Measurements from ENCODE around the gene ZBBX.

Gene ZBBX

DNA sequence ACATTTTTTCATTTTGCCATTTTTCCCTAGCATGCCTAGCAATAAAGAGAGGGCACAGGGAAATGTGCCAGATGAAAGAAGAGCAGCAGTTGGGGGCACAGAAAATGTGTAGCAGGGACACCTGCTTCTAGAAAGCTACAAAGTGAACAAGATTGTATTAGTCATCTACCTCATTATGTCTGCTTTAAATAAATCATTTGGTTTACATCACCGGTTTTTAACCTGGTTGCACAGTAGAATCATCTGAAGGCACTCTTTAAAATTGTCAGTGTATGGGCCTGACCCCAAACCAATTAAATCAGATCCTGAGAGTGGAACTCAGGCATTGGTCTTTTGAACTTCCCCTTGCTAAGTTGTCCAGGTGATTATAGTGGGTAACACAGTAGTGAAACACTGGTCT, 73.8 kb downstream of the ZBBX start:
- no peak for DNase-seq

DNA sequence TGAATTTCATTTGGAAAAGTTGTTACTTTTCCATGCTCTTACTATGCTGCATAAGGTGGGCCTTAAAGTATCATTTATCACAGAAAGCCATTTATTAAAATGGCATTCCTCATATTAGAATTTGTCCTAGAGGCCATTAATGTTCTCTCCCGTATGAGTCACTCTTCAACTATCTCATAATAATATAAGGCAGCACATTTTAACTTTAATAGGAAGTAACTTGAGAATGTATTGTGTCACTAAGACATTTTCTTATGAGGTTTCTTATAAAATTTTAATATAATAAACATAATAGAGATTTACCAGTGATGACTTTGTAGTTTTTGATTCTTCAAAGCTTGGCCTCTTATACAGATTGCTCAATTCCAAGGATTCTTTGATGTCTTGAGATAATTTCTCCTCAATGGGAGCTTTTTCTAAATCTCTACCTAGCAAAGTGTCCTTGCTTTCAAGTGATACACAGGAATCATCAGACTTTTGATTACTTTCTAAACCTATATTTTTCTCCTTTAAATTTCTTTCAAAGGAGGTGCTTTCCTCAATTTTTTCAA, 74.7 kb downstream of the ZBBX start:
- no peak for DNase-seq

DNA sequence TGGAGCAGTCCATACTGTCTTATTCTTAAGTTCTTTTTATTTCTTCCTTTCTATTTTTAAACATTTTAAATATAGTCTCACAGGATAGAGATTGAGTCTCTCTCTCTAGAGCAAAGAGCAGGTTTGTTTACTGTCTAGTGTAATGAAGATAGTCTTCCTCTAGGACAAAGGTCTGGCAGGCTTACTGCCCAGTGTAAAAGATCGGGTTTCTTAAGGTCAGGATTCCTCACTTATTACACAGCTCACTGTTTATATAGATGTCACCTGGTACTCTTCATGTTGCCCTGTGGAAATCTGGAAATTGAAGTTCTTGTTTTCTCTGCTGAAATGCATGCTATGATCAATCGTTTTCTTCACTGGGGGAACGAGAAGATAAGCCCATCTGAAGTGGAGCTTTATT, 76.0 kb downstream of the ZBBX start:
- no peak for DNase-seq

DNA sequence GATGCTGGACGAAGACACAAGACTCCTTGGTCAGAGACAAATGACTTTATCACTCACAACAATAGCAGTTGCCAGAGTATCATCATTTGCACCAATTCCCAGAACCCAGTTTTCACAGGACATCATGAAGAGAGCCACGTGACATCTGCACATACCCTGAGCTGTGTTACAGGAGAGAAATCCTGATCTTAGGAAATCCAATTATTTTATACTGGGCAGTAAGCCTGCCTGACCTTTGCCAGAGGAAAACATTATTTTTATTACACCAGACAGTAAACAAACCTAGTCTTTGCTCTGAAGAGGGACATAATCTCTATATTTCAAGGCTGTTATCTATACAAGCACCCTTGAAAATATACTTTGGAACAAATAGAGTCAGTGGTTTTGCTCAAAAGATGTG, 77.4 kb downstream of the ZBBX start:
- DNase-seq, result no peak

DNA sequence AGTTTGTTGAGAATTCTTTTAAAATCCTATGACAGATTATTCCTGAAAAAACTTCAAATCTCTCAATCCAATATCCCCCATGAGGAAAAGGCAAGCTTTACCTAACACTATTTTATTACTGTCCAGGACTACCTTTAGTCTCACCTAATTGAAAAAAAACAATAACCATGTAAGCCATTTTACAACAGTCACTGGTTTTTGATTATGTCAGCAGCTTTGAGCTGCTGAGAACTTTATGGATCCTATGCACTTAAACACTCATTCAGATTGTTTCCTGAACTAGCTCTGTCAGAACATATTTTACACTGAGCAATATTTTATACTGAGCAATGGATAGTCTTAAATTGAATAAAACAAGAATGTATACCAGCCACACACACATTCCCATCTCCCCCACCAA, 79.9 kb downstream of the ZBBX start:
- no peak for DNase-seq

DNA sequence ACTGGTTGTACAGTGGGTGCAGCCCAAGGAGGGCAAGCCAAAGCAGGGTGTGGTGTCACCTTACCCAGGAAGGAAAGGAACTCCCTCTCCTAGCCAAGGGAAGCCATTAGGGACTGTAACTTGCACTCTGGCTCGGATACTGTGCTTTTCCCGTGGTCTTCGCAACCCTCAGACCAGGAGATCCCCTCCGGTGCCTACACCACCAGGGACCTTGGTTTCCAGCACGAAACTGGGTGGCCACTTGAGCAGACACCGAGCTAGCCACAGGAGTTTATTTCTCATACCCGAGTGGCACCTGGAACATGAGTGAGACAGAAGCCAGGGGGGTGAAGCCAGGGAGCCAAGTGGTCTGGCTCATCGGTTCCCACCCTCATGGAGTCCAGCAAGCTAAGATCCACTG, 90.7 kb downstream of the ZBBX start:
- DNase-seq, result no peak

DNA sequence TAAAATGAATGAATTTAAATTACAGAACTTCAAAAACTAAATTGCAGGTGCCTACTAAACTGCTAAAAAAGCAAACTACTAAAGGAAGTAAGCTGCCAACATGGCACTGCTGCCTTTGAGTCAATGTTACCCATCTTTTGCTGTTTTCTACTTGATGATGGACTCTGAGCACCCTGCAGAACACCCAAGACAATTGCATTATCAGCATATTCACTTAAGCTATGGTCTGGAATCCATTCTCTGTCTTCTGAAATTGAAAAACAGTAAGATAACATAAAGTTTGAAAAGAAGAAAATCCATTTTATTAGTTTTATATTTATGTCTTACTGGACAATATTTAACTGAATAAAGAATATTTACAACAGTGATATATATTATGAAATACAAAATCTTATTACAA, 91.4 kb downstream of the ZBBX start:
- DNase-seq, result no peak

DNA sequence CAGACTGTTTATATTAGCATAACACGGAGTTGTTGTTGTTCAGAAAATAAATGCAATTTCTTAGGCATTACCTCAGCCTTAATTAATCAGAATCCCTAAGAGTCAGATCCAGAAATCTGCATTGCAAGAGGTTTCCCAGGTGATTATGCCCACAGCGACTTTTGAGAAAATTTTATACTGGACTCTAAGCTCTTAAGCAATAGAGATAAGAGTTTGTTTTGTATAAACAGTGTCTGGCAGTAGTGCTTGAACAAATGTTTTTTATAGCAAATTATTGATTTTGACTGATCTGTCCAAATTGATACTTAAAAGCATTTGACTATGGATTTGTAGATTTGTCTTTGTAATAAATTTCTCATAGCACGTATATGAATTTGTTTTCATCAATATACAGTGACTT, 92.8 kb downstream of the ZBBX start:
- DNase-seq, result no peak

DNA sequence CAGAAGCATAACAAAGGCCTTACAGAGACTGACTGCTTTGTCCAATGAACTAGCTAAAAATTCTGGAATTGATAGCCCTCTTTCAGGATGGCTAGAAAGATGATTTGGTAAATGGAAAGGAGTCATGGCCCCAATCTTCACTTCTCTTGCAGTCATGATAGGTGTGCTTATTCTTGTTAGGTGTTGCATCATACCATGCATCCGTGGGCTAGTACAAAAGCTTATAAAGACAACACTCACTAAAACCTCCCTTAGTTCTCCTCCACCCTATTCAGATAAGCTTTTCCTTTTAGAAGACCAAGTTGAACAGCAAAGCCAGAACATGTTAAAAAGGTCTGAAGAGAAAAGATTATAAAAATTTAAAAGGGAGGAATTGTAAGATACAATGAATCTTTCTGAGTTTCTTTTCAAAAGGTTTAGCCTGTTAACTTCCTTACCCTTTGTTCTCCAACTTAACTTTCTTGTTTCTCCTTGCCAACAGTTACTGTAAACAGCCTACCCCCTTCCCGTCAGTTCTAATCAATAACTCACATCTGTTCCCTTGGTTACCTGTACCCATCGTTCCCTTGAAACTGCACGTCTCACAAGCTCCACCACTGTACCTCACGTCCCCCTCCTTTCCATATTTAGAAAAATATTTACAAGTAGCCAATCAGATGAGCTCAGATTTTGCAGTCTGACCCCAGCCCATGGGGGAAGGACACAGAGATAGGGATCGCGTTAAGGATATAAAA, 105.8 kb downstream of the ZBBX start:
- no peak for DNase-seq

DNA sequence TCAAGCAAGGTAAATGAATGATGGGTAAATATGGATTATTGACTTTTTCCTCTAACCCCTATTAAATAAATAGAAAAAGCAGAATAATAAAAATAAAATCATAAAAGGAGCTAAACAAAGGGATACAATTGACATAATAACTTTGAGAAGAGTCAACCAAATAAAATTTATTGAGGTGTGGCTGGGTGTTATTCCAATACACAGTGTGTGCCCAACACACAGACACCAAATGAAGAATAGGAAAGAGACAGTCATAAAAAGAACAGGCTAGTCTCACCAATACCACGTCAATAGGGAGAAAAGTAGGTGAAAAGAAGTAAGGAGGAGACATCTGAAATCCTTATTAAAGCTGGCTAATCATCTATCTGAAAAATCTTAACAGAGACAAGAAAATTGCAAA, 127.1 kb downstream of the ZBBX start:
- no peak for DNase-seq

DNA sequence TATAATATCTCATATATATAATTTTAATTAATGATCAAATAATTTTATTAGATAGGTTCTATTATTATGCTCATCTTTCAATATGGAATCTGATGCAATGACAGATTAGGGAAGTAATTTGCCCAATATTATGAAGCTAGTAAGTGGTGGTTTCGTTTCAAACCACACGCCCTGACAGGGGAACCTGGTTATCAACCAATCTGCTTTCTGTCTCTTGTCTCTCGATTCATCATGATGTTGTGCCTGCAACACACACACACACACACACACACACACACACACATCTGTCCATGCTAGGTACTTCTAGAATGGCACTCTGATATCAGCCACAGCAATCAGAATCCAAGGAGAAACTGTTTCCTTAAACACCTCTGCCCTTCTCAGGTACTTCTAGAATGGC, 128.4 kb downstream of the ZBBX start:
- no peak for DNase-seq

DNA sequence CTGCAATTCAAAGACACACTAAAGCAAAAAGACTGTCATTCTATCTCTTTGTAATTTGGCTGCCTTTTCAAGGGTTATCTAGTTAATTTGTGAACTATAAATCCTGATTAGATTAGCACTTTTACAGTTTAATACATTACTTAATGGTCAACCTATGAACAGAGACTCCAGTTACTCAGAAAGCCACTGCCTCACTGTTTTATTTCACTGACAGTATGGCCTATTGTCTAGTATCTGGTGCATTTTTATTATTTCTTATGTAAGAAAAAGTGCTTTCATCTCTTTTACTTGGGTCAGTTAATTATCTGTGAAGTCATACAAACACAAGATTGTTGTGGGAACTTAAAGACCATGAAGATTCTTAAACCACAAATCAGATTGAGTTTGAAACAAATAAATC, 133.8 kb downstream of the ZBBX start:
- DNase-seq, result no peak

DNA sequence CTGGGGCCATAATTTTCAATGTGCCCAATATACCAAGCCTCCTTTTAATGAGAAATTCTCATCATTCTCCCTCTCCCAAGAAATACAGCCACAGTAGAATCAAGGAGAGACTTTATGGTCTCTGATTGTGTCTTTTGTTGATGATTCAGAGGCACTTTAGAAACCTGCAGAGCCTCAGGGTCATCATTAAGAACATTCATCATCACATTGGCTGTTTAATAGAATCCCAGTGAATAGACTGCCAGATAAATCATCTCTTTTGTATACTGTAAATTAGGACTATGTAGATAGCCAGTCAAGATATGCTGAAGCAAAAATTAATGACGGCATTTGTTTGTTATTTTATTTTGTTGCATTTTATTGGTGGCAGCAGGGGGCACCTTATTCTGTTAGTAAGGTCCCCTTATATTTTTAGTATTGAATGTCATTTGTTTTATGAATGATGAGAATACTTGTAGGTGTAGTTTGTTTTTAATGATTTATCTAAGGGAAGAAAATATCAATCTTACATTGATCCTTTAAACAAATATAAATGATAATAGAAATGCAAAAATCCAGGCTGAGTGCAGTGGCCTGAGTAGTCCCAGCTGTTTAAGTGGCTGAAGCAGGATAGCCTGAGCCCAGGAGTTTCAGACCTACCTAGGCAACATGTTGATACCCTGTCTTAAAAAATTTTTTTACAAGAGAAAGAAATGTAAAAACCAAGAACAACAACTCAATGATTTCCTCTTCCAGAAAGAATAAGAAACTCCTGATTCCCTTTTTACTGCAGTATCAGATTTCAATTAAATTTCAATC, 138.8 kb downstream of the ZBBX start:
- DNase-seq, result no peak

DNA sequence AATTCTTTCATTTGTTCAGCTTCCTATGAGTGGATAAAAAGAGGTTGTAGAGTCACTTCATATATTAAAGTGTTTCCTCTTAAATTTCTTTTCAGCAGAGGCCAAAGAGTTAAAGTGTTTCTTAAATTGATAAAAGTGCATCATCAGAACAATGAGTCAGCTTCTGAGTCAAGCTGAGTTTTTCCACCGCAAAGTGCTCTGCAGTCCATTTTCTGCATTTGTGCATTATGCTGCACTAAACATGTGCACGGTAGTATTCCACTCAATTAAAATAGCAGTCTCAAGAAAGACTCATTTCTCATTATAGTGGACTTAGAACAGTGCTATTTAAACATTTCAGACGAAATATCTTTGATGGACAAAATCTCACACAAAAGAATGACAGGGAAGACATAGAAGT, 152.0 kb downstream of the ZBBX start:
- DNase-seq, result no peak

DNA sequence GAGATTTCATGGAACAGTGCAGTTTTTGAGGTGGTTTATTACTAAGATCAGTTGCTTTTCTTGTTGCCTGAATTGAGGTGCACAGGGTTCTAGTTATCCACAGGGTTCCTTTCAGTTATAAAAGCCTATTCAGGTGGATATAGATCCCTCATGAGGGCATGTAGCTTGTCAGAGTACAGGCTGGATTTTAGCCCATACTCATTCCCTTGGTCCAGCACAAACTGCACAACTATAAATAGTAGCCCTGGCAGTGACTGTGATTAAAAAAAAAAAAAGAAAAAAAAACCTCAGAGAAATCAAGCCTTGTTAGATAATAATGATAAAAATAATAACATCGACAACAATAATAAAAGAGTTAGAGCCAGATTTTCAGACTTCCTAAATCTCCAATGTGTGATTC, 154.3 kb downstream of the ZBBX start:
- DNase-seq, result no peak

DNA sequence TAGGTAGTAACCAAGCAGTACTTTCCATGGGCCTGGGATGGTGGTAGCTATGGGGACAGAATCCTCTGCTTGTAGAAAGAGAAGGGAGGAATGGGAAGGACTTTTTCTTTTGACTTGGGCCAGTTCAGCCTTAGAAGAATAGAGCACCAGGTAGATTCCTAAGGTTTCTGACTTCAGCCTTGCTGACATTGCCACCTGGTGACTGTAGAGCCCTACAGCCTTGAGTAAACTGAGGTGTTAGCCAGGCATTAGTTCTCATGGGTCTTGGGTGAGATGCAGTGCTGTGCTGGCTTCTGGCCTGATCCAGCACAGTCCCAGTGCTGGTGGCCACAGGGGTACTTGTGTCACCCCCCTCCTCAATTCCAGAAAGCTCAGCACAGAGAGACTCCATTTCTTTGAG, 171.1 kb downstream of the ZBBX start:
- no peak for DNase-seq

DNA sequence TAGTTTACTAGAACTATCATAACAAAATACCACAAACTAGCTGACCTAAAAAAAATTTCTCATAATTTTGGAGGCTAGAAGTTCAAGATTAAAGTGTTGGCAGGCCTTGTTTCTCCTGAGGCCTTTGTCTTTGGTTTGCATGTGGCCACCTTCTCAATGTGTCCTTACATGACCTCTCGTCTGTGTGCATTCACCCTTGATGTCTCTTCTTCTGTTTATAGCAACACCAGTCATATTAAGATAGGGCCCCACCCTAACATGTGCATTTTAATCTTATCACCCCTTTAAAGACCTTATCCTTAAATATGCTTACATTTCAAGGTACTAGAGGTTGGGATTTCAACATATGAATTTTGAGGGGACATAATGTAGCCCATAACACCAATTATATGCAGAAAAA, 177.0 kb downstream of the ZBBX start:
- DNase-seq, result no peak

DNA sequence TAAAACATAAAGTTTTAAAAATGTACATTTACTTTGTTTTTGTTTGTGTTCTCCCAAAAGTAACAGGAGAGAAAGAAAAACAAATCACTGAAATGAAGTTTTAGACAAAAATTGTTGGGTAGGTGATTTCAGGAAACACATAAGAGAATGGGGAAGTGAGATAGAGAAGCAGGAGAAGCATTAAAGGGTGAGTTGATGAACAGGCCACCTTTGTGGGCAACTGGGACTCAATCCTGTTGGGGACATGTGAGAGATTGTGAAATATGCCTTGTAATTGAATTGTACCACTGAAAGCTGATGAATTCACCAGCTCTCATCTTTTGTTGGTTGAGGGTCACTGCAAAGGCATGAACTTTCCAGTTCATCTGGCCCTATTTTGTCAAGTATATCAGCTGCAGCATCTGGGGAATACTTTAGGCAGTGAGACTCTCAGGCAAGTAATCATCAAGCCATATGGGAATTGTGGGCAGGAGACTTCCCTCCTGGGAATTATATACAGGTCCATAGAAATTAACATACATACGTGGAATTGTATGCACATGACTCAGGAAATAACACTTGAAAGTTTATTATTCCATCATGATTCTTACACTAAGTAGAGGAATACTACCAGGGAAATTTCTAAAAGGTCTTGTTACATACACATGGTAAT, 181.0 kb downstream of the ZBBX start:
- DNase-seq, result no peak

Data from DMS 273 treated with DMSO at 0.1 percent for 48 hours (cell line).